Measurements from ENCODE around the gene RALGAPA1.
"Not testable (repeated sequence)": the region's sequence is repeated elsewhere in the genome, so short reads cannot be mapped to it uniquely, and the experiment has no call there.

RALGAPA1 gene

GRCh38 chr14:35701531-35701930 is 107.6 kb downstream of the RALGAPA1 start:
- DNase-seq: no peak

DNA sequence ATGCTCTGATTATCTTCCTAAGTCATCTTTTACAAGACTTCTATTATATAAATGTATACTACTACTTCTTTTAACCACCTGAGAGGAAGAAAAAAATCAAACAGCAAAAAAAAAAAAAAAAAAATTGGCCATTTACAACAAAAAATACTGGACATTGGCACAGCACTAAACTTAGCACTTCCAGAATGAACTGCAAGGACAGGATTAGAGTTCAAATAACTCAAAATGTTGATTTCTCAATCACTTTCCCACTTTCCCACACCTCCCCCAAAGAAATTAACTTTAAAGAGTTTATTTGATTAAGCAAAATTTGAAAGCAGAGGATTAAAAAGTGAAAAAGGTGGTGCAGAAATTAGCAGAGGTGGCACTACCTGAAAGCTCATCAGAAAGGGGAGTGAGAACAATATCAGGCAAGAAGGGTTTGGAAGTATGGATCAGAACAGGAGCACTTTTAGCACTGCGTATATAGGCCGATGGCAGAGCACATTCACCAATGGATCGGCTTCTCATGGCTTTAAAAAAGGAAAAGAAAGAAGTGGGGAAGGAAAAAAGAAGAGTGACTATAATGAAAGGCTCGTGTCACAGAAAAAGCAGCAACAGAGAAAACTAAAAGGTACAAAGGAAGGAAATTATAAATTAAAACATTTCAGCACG is 109.2 kb downstream of the RALGAPA1 start:
- no peak for DNase-seq

GRCh38 chr14:35696575-35696974 is 112.5 kb downstream of the RALGAPA1 start:
- no peak for DNase-seq

- DNase-seq: no peak
Observed at GRCh38 chr14:35696119-35696518, 113.0 kb downstream of the RALGAPA1 start.

DNA sequence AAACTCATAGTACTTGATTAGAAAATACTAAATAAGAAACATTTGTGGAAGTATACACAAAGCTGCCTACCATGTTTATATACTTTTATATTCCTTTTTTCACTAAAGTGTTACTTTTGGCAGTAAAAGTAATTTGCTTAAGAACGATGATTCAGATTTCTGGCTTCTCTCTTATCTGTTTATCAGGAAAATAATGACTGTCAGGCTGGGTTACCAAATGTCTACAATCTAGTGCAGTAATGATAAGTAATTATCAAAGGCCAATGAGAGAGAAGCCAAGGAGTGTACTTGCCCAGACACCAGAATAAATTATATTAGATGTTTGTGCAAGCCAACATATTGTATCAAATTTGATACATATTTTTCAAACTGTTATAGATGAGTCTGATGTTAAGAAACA is 113.4 kb downstream of the RALGAPA1 start:
- DNase-seq: no peak

DNA sequence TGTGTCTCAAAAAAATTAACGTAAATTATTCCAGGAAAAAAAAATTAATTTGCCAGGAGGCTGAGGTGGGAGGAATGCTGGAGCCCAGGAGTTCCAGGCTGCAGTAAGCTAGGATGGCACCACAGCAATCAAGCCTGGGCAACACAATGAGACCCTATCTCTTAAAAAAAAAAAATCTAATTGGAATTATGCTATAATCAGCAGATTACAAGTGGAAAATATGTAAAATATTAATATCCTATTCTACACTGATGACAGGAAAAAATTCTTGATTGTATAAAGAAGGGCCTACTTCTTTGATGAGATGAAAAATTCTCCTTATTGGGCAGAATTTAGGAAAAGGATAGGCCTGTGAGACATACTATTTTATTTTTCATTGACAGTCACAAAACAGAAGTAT is 114.0 kb downstream of the RALGAPA1 start:
- no peak for DNase-seq

- no peak for DNase-seq
Observed at GRCh38 chr14:35689000-35689460, 120.1 kb downstream of the RALGAPA1 start.

DNA sequence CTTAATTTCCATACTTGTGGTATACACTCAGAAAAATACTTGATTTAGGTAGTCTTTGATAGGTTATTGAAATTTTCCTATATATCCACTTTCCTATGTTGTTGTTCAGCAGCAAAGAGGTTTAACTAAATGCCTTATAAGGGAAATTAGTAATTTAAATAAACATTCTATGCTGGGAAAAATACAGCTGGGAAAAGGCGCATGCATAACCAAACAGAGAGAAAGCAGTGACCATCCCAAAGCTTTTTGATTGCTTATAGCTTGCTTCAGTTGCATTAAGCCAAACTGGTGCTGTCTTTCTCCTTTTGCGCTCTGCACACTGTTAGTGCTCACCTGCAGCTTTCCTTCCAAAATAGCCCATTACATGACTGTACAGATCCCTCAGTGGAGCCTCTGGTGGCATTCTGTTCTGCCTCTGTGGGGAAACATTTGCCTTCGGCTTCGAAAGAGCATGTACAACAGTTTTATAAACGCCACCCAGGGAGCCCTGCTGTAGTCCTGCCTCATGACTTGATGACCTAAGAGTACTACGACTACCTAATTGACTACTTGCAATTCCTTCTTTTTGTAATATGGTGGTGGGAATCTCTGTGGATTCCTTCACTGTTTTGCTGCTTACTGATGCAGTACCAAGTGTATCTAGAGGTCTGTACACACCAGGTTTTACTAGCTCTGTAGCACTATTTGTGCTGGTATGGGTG is 120.8 kb downstream of the RALGAPA1 start:
- no peak for DNase-seq

DNA sequence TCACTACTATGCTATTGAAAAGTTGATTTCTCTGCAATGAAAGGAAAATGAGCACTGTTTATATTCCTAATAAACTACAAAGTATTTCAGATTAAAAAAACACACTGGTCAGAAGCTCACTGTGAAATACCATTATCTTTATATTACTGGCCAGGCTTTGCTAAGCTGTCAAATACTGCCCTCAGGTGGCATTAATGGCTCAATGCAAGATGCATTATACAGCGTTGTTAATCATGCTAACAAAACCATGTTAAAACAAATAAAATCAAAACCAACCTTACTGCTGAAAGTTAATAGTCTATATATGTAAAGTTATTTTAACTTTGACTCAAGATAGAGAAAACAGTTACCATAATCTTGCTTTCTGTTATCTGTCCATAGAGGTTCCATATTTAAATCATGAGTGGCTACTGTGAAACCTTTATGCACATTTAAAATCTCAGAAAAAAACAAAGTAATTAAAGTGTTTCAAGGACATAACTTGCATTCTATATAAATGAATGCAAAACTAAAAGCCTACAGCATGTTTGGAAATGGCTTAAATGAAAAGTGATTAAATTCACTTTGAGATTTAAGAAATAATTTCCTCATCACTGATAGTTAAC is 121.7 kb downstream of the RALGAPA1 start:
- DNase-seq: peak in 14 of 51 donors; percentile 1 to 31 (median 6)

DNA sequence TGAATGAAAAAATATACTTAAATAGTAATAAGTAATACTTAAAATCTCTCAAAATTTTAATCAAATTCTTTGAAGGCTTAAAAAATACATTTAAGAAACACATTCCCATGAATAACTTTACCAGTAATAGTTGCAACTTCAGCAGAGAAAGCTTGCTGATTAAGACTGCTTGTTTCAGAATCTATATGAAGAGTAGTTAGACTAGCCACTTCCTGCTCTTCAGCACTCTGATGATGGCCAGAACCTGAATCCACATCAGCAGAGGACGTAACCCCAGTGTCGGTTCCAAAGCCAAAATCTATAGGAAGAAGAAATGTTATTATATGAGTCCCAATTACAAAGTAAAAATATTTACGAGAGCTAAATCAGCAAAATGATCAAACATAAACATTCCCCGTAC is 125.4 kb downstream of the RALGAPA1 start:
- not testable (repeated sequence) for DNase-seq

DNA sequence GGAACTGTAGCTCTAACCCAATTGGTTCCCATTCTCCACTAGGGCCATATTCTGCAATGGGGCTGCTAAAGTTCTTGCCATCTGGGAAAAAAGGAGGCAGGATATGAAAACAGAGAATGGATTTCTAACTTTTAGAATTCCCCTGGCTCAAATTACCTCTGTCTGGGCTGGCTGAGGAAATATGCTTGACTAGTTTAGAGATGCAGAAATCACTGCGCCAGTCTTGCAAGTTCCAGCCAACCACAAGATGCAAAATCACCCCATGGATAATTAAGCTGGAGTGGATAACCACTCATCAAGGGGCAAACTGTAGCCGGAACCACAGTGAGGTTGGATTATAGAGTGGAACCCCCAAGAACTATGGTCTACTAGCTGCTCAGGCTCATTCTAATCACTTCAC is 126.3 kb downstream of the RALGAPA1 start:
- no peak for DNase-seq

GRCh38 chr14:35678403-35679028 is 130.6 kb downstream of the RALGAPA1 start:
- DNase-seq: no peak

DNA sequence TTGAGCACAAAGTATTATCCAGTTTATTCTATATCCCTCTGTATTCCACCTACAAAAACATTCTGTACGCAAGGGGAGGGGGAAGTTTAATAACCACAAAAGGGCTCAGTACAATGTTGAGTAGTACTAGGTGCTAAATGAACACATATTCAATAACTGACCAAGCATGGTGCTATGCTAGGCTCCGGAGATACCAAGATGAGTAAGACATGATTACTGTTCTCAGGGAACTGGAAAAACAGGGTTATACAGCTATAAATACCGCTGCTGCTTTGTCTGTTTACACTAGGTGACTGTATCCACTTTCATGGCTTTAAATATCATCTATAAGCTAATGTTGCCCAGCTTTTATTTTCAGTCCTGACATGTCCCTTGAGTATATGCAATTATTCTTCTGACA is 139.3 kb downstream of the RALGAPA1 start:
- no peak for DNase-seq

DNA sequence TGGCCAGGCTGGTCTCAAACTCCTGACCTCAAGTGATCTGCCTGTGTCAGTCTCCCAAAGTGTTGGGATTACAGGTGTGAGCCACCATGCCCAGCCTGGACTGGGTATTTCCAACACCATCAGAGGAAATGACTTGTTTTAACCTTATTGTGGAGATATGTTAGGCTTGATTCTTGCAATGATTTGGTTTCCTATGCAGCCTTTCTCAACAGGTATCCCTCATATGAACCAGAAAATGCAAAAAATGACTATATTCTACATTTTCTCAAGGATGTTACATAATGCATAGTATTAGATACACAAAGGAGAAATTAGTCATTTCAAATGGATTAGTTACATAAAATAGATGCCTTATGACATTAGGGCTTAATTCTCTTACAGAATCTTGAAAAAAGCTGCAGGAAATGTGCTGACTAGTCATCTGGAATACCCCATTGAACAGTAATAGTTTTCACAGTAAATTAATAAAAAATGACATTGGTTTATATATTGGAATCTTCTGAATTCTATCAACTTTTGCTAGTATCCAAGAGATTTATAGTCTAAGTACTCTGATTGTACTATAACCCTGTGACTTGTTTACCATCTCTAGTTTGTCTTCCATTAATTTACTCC is 142.6 kb downstream of the RALGAPA1 start:
- DNase-seq: no peak

DNA sequence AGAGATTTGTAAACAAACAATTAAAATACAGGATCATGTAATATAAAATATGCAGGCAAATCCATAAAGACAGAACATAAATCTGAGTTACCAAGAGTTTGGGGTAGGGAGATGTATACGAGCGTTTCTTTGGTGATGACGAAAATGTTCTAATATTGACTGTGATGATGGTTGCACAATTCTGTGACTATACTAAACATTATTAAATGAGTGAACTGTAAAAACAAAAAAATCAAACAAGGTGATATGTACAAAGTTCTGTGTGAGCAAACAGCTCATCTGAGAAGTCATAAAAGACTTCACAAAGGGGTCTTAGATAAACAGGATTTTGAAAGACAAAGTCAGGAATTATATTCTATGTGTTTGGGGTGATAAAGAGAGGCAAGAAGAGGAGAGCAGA is 147.2 kb downstream of the RALGAPA1 start:
- no peak for DNase-seq

- DNase-seq: no peak
Observed at GRCh38 chr14:35653045-35653444, 156.1 kb downstream of the RALGAPA1 start.

DNA sequence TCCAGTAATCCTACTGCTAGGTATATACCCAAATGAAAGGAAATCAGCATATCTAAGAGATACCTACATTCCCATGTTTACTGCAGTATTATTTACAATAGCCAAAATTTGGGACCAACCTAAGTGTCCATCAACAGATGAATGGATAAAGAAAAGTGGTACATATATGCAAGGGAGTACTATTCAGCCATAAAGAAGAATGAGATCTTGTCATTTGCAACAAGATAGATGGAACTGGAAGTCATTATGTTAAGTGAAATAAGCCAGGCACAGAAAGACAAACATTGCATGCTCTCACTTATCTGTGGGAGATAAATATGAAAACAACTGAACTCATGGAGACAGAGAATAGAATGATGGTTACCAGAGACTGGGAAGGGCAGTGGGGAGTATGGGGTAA is 165.6 kb downstream of the RALGAPA1 start:
- no peak for DNase-seq

DNA sequence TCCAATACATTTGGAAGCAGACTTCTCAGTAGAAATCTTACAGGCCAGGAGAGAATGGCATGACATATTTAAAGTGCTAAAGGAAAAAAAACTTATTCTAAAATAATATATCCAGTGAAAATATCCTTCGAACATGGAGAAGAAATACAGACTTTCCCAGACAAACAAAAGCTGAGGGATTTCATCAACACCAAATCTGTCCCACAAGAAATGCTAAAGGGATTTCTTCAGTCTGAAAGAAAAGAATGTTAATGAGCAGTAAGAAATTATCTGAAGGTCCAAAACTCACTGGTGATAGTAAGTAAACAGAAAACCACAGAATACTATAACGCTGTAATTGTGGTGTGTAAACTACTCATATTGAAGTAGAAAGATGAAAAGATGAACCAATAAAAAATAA is 171.2 kb downstream of the RALGAPA1 start:
- DNase-seq: no peak

DNA sequence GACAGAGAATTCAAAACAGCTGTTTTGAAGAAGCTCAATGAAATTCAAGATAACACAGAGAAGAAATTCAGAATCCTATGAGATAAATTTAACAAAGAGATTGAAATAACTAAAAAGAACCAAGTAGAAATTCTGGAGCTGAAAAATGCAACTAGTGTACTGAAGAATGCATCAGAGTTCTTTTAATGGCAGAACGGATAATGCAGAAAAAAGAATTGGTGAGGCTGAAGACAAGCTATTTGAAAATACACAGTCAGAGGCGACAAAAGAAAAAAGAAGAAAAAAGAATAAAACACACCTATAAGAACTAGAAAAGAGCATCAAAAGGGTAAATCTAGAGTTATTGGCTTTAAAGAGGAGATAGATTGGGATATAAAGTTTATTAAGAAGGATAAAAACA is 171.8 kb downstream of the RALGAPA1 start:
- DNase-seq: no peak

- no peak for DNase-seq
Observed at GRCh38 chr14:35632676-35633075, 176.4 kb downstream of the RALGAPA1 start.

GRCh38 chr14:35632271-35632670 is 176.8 kb downstream of the RALGAPA1 start:
- DNase-seq: peak in 1 of 51 donors; percentile 33

Measured in hypothalamus (tissue), 51 donors.